OCI-LY3 (cell line): ENCODE results near the gene MAGED4.
"Not testable (repeated sequence)": the region's sequence is repeated elsewhere in the genome, so short reads cannot be mapped to it uniquely, and the experiment has no call there.

ENCODE experiments used
- H2AFZ ChIP-seq: fragments of 200-600, 300-600 bp; shearing (Covaris generic); 2 replicates; pipeline ENCODE4 v1.6.0; 2014; ENCODE audit warnings: antibody characterized with exemption, low read depth, low read length
- H3K27ac ChIP-seq: fragments of 200-600, 300-600 bp; sonication (generic); 2 replicates; pipeline ENCODE4 v1.5.1; 2014; ENCODE audit warnings: mild to moderate bottlenecking, low read length, moderate library complexity, mixed read lengths
- H3K27me3 ChIP-seq: fragments of 200-600, 300-600 bp; sonication (generic); 2 replicates; pipeline ENCODE4 v1.6.1; 2014; ENCODE audit warnings: low read depth, low read length, mixed read lengths
- H3K36me3 ChIP-seq: fragments of 200-600, 300-600 bp; sonication (generic); replicated peaks from 2 replicates; pipeline ENCODE3; 2014; ENCODE audit warnings: low read depth, low read length, mixed read lengths
- H3K4me1 ChIP-seq: fragments of 300-600, 200-600 bp; sonication (generic); 2 replicates; pipeline ENCODE4 v1.6.1; 2014; ENCODE audit warnings: low read length, mixed read lengths
- H3K4me2 ChIP-seq: fragments of 200-600, 300-600 bp; sonication (generic); 2 replicates; pipeline ENCODE4 v1.6.1; 2014; ENCODE audit warnings: low read length, mixed read lengths
- H3K4me3 ChIP-seq: fragments of 300-600, 200-600 bp; sonication (generic); 2 replicates; pipeline ENCODE4 v1.5.1; 2014; ENCODE audit warnings: antibody characterized with exemption, mild to moderate bottlenecking, low read length, moderate library complexity
- H3K79me2 ChIP-seq: fragments of 300-600, 200-600 bp; shearing (Covaris generic); 2 replicates; pipeline ENCODE4 v1.6.1; 2014; ENCODE audit warnings: mild to moderate bottlenecking, low read length, mixed read lengths
- H3K9ac ChIP-seq: fragments of 300-600, 200-600 bp; shearing (Covaris generic); 2 replicates; pipeline ENCODE4 v1.6.0; 2014; ENCODE audit warnings: mild to moderate bottlenecking, low read length, moderate library complexity
- H3K9me3 ChIP-seq: fragments of 200-600, 300-600 bp; shearing (Covaris generic); 2 replicates; pipeline ENCODE4 v1.6.1; 2014; ENCODE audit warnings: low read length, mixed read lengths; ENCODE audit not compliant: insufficient read depth
- H4K20me1 ChIP-seq: fragments of 200-600, 300-600 bp; sonication (generic); 2 replicates; pipeline ENCODE4 v1.6.1; 2016; ENCODE audit warnings: low read length, mixed read lengths; ENCODE audit not compliant: insufficient read depth
- EZH2phosphoT487 ChIP-seq: fragments of 200-600 bp; shearing (Covaris generic); IDR thresholded peaks from 2 replicates; pipeline ENCODE4 v1.6.1; 2018; ENCODE audit warnings: antibody characterized with exemption, mixed run types, low read depth
- TF ChIP-seq, protein P1 (sequence below): fragments of 200-600, 300-600 bp; sonication (generic); IDR thresholded peaks from 2 replicates; pipeline ENCODE4 v1.5.1; 2014; ENCODE audit warnings: antibody characterized with exemption, low read length, low read depth

The MAGED4 gene

DNA sequence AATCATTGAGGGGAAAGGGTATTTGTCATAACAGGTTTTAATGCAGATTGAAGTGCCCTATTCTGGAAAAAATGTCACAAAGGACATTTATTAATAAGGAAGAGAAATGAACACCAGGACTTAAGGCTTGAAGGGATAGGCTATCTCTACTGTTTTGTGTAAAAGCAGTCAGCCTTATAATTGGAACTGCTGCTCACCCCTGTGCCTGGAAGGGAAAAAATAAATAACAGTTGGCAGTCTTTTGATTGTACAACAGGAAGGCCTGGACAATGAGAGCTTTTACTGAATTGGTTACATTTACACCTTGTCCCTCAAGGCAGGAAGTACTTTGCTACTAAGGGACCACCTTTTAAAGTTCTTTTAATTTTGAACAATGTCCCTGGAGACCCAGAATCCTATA is 17.8 kb upstream of the MAGED4 start:
- H3K4me2 ChIP-seq, result no peak overlapping the region
- H3K79me2 ChIP-seq, result no peaks in the 10 kb centered on the region
- H3K27me3 ChIP-seq, result no peaks in the 10 kb centered on the region
- H3K9me3 ChIP-seq, result no peaks in the 10 kb centered on the region
- no peak overlapping the region for H3K27ac ChIP-seq
- H3K4me3 ChIP-seq, result no peak overlapping the region
- no peak for TF ChIP-seq EZH2phosphoT487
- no peaks in the 10 kb centered on the region for H3K36me3 ChIP-seq
- no peak overlapping the region for H3K9ac ChIP-seq
- H2AFZ ChIP-seq, result no peak overlapping the region
- H4K20me1 ChIP-seq, result no peaks in the 10 kb centered on the region
- no peaks in the 10 kb centered on the region for H3K4me1 ChIP-seq

DNA sequence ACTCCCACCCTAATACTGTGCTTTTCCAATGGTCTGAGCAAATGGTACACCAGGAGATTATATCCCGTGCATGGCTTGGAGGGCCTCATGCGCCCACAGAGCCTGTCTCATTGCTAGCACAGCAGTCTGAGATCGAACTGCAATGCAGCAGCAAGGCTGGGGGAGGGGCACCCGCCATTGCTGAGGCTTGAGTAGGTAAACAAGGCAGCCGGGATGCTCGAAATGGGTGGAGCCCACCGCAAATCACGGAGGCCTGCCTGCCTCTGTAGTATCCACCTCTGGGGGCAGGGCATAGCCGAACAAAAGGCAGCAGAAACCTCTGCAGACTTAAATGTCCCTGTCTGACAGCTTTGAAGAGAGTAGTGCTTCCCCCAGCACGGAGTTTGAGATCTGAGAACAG is 13.6 kb upstream of the MAGED4 start:
- not testable (repeated sequence) for H3K79me2 ChIP-seq, H3K36me3 ChIP-seq, H2AFZ ChIP-seq, H3K4me1 ChIP-seq, H3K27me3 ChIP-seq, H3K4me3 ChIP-seq, H4K20me1 ChIP-seq, H3K4me2 ChIP-seq, H3K9me3 ChIP-seq, H3K27ac ChIP-seq, H3K9ac ChIP-seq

DNA sequence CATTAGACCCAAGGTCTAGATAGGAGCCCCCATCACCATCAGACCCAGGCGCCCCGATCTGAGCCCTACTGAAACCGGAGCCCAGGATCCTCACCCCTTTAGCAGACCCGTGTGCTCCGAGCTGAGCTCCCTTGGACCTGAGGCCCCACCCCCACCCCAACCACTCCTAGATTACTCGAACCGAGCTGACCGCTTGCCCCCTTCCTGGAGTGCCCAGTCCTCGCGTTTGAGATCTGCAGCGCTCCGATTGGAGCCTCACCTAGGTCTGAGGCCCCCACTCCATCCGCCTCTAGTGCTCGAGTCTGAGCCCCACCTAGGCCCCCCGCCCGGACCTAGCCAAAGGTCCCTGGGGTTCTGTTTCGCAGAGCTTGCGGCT is 378 bp downstream of the MAGED4 start:
- not testable (repeated sequence) for H2AFZ ChIP-seq, H3K36me3 ChIP-seq, H4K20me1 ChIP-seq, H3K79me2 ChIP-seq, H3K27ac ChIP-seq, H3K4me1 ChIP-seq, H3K9ac ChIP-seq, H3K27me3 ChIP-seq, H3K4me3 ChIP-seq, H3K4me2 ChIP-seq, H3K9me3 ChIP-seq

DNA sequence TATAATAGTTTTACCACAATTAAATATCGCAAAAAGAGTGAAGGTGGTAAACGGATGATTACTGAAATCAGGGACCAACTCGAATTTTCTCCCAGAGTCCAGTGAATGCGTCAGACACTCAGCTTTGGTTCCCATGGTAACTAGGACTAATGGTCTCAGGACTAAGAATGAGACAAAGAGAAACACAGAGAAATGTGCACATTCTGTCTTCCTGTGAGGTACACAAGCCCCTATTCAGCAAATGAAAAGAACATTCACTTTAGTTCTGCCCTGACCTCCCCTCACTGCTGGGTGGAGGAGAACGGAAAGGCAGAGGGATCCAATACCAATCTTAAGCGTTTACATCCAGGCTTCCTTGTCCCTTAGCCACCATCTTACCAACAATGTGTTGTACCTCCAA is 26.7 kb downstream of the MAGED4 start:
- not testable (repeated sequence) for H3K27me3 ChIP-seq, H3K4me1 ChIP-seq, H3K4me2 ChIP-seq, H3K9me3 ChIP-seq, H3K9ac ChIP-seq, H3K4me3 ChIP-seq, H3K27ac ChIP-seq, H4K20me1 ChIP-seq, H3K79me2 ChIP-seq, H2AFZ ChIP-seq, H3K36me3 ChIP-seq

DNA sequence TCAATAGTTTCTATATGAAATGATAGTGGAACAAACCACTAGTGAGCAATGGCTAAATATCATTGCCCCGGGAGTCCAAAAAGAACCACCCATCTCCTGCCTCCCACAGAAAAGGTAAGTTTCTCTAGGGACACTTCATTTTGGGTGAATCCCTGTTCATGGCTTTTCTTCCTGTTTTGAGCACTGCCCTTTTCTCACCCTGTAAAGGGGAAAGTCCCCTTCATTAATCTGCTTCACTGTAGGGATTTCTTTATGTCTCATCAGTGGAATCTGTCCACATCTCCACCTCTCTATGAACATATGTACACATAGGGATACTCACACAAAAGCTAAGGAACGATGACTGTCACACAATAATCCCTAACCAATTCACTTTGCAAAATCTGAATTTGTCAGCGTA is 28.6 kb downstream of the MAGED4 start:
- H3K27me3 ChIP-seq, result no peaks in the 10 kb centered on the region
- TF ChIP-seq, protein P1, sequence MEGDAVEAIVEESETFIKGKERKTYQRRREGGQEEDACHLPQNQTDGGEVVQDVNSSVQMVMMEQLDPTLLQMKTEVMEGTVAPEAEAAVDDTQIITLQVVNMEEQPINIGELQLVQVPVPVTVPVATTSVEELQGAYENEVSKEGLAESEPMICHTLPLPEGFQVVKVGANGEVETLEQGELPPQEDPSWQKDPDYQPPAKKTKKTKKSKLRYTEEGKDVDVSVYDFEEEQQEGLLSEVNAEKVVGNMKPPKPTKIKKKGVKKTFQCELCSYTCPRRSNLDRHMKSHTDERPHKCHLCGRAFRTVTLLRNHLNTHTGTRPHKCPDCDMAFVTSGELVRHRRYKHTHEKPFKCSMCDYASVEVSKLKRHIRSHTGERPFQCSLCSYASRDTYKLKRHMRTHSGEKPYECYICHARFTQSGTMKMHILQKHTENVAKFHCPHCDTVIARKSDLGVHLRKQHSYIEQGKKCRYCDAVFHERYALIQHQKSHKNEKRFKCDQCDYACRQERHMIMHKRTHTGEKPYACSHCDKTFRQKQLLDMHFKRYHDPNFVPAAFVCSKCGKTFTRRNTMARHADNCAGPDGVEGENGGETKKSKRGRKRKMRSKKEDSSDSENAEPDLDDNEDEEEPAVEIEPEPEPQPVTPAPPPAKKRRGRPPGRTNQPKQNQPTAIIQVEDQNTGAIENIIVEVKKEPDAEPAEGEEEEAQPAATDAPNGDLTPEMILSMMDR, result no peak
- TF ChIP-seq EZH2phosphoT487, result no peak
- H3K9ac ChIP-seq, result no peak overlapping the region
- H3K9me3 ChIP-seq, result no peaks in the 10 kb centered on the region
- no peaks in the 10 kb centered on the region for H3K36me3 ChIP-seq
- H2AFZ ChIP-seq, result no peak overlapping the region
- H4K20me1 ChIP-seq, result no peaks in the 10 kb centered on the region
- H3K27ac ChIP-seq, result no peak overlapping the region
- no peaks in the 10 kb centered on the region for H3K4me1 ChIP-seq
- H3K4me3 ChIP-seq, result no peak overlapping the region
- no peaks in the 10 kb centered on the region for H3K79me2 ChIP-seq
- no peak overlapping the region for H3K4me2 ChIP-seq

DNA sequence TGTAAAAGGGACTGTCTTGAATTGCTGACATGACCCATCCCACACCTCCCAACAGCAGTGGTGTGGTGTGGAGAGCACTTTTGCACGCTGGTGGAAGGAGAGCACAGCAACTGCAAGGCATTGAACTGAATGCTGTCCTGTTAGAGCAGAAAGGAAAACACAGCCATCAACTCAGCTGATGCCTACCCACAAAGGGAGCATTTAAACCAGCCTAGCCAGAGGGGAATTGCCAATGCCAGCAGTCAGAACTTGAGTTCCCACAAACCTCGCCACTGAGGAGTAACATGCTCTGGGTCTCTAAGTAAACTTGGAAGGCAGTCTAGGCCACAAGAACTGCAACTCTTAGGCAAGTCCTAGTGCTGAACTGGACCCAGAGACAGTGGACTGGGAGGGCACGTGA is 31.9 kb downstream of the MAGED4 start:
- Histone ChIP-seq H3K9ac (no peak overlapping the region), H3K4me2 (no peak overlapping the region), H3K4me1 (no peaks in the 10 kb centered on the region), H3K9me3 (no peaks in the 10 kb centered on the region), H2AFZ (no peak overlapping the region), H3K36me3 (no peaks in the 10 kb centered on the region), H4K20me1 (no peaks in the 10 kb centered on the region), H3K27me3 (no peaks in the 10 kb centered on the region), H3K4me3 (no peak overlapping the region), H3K27ac (no peak overlapping the region), H3K79me2 (no peaks in the 10 kb centered on the region)
- TF ChIP-seq, protein P1, result no peak
- TF ChIP-seq EZH2phosphoT487, result no peak
